Stomach (tissue), 4 donors: ENCODE data around the gene KLK13.

Experiments
- CTCF ChIP-seq, 7 experiments: fragments of 450-650 bp in 4 of 7; fragments of 200-600 bp in 3 of 7; sonication (generic) in 3 of 7; IDR thresholded peaks; one replicate each; pipeline ENCODE4 v1.5.1; 2016 to 2019; ENCODE audit warnings: antibody characterized with exemption in 7 of 7, control low read depth in 2 of 7, mild to moderate bottlenecking in 1 of 7
- EP300 ChIP-seq: sonication (generic); formaldehyde crosslinking; IDR thresholded peaks from one replicate; pipeline ENCODE4 v1.6.1; 2017; ENCODE audit warnings: antibody characterized with exemption
- POLR2A ChIP-seq, 4 donors: fragments of 450-650 bp; IDR thresholded peaks; one replicate each; pipeline ENCODE4 v1.6.1; 2016; ENCODE audit warnings: antibody characterized with exemption in 4 of 4, control low read depth in 2 of 4, mild to moderate bottlenecking in 1 of 4, moderate library complexity in 1 of 4
- POLR2AphosphoS5 ChIP-seq, 3 donors: sonication (generic); formaldehyde crosslinking; IDR thresholded peaks; one replicate each; pipeline ENCODE4 v1.6.1; 2016; ENCODE audit warnings: antibody characterized with exemption in 3 of 3

DNA sequence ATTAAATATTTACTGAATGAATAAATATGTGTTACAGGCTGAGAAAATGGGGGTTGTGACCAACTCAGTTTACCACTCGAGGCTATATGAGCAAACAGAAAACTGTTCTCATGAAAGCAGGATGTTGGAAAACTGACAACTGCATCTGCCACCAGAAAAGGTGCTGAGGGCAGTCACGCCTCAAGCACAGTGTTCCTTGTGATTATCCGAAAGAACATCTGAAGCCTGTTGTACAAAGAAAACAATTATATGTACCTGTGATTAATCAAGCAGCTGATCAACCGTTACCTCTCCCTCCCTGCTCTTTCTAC is 6.2 kb upstream of the KLK13 start:
- no peak for TF ChIP-seq CTCF (IDR thresholded peaks at IDR 0.05)
- no peak for TF ChIP-seq EP300
- no peak for TF ChIP-seq POLR2A (IDR thresholded peaks at IDR 0.05)
- TF ChIP-seq POLR2AphosphoS5 (IDR thresholded peaks at IDR 0.05) = peak in 2 of 3 donors; percentile 22 to 31
